AG09309 (cell line): ENCODE results near the gene GPD2.

Source experiments
- DNase-seq: peaks from one replicate; pipeline ENCODE4 v3.0.0-alpha.2; 2010; ENCODE audit warnings: low read depth
- H3K4me3 ChIP-seq: 2 replicates; pipeline ENCODE4 v1.5.1; 2011; ENCODE audit warnings: mild to moderate bottlenecking, low read depth, low read length, moderate library complexity; ENCODE audit not compliant: control insufficient read depth
- CTCF ChIP-seq: IDR thresholded peaks from 2 replicates; pipeline ENCODE4 v1.5.1; 2011; ENCODE audit warnings: mild to moderate bottlenecking, low read depth, low read length, inconsistent platforms; ENCODE audit not compliant: insufficient read depth, control insufficient read depth; ENCODE audit errors: missing control alignments

GPD2 gene

GRCh38 chr2:156480376-156480775 is 44.2 kb downstream of the GPD2 start:
- no peak for TF ChIP-seq CTCF
- H3K4me3 ChIP-seq = no peak overlapping the region
- DNase-seq = no peak

- H3K4me3 ChIP-seq = no peak overlapping the region
- TF ChIP-seq CTCF = no peak
- no peak for DNase-seq
These were observed 45.1 kb downstream of the GPD2 start for GRCh38 chr2:156481312-156481711.

GRCh38 chr2:156483741-156484173 is 47.6 kb downstream of the GPD2 start:
- DNase-seq = no peak
- H3K4me3 ChIP-seq = no peak overlapping the region
- no peak for TF ChIP-seq CTCF

- H3K4me3 ChIP-seq = no peak overlapping the region
- TF ChIP-seq CTCF = no peak
- DNase-seq = no peak
These were observed 50.0 kb downstream of the GPD2 start for GRCh38 chr2:156486147-156486546.

GRCh38 chr2:156486614-156487013 is 50.4 kb downstream of the GPD2 start:
- TF ChIP-seq CTCF = no peak
- no peak overlapping the region for H3K4me3 ChIP-seq
- no peak for DNase-seq

GRCh38 chr2:156489195-156489594 is 53.0 kb downstream of the GPD2 start:
- H3K4me3 ChIP-seq = no peak overlapping the region
- TF ChIP-seq CTCF = no peak
- DNase-seq = no peak
